K562 (cell line): ENCODE measurements around the gene POLRMT. TPM values are rescaled to one million over a fixed set of nuclear protein-coding genes. Genes with fewer than 3 reads are reported as not detected.

ENCODE experiments used
- ATAC-seq: fragments of 200-7000 bp; cut with Tn5 transposase; 3 replicates; pipeline ENCODE4 v1.9.1; 2020; ENCODE audit warnings: moderate library complexity
- BruUV-seq: library from RNA; stranded (reverse); fragments of 400-500 nt; replicated peaks from 2 replicates; lab custom pipeline; 2021; lab: Mats Ljungman, UMichigan
- CTCF ChIA-PET: fragments of 300-600 bp; formaldehyde crosslinking; extraction: SDS; loops from one replicate; lab custom pipeline; 2021; ENCODE audit warnings: low intra/inter-chr PET ratio; lab: Yijun Ruan, JAX
- POLR2A ChIA-PET: fragments of 300-600, 350-650 bp; sonication (Branson Sonifier 250); formaldehyde crosslinking; extraction: SDS; loops from one replicate; lab custom pipeline; 2021; ENCODE audit warnings: antibody characterized with exemption, inconsistent platforms; lab: Yijun Ruan, JAX
- DNase-seq, 4 experiments: peaks; one replicate each; pipeline versions ENCODE4 v3.0.0 to v3.0.0-alpha.2; 2011 to 2018; ENCODE audit warnings: low spot score in 3 of 4, mixed read lengths in 3 of 4; ENCODE audit errors: extremely low read depth in 1 of 4
- FAIRE-seq: peaks from 2 replicates; lab custom pipeline; 2011; peaks lifted over from hg19 to GRCh38; lab: Jason Lieb, UNC
- H2AFZ ChIP-seq: 2 replicates; pipeline ENCODE4 v1.6.0; 2011; ENCODE audit warnings: low read depth, low read length, control low read depth, inconsistent platforms
- H3K27ac ChIP-seq: fragments of 200-600 bp; 3 replicates; pipeline ENCODE4 v1.8.0; 2011; ENCODE audit warnings: low read depth, mild to moderate bottlenecking, control low read depth, inconsistent platforms, low read length, moderate library complexity, mixed read lengths; ENCODE audit errors: extremely low read depth
- H3K27me3 ChIP-seq, 2 experiments: fragments of 300-600 bp in 1 of 2; 2 replicates in 1 of 2; 3 replicates in 1 of 2; pipeline versions ENCODE4 v1.6.0 to v1.8.0; 2011; ENCODE audit warnings: inconsistent platforms in 2 of 2, low read length in 2 of 2, mild to moderate bottlenecking in 1 of 2, mixed read lengths in 1 of 2, moderate library complexity in 1 of 2; ENCODE audit not compliant: control insufficient read depth in 2 of 2, insufficient read depth in 2 of 2
- H3K36me3 ChIP-seq: fragments of 300-600 bp; 3 replicates; pipeline ENCODE4 v1.8.0; 2011; ENCODE audit warnings: mild to moderate bottlenecking, low read length, inconsistent platforms; ENCODE audit not compliant: control insufficient read depth, insufficient read depth
- H3K4me1 ChIP-seq, 2 experiments: fragments of 200-600 bp in 1 of 2; replicated peaks in 1 of 2; 2 replicates in 1 of 2; 3 replicates in 1 of 2; pipeline versions ENCODE4 v1.5.1 to v1.8.0; 2011; ENCODE audit warnings: inconsistent platforms in 2 of 2, low read length in 2 of 2, mild to moderate bottlenecking in 1 of 2, mixed read lengths in 1 of 2, moderate library complexity in 1 of 2; ENCODE audit not compliant: control insufficient read depth in 2 of 2, insufficient read depth in 2 of 2
- H3K4me2 ChIP-seq: 2 replicates; pipeline ENCODE4 v1.6.1; 2011; ENCODE audit warnings: low read length, control low read depth, inconsistent platforms, mixed read lengths; ENCODE audit not compliant: insufficient read depth
- H3K4me3 ChIP-seq: fragments of 200-600 bp; sonication (generic), shearing (Covaris generic); 2 replicates; pipeline ENCODE4 v1.5.1; 2016; ENCODE audit warnings: control low read depth, inconsistent platforms
- H3K79me2 ChIP-seq: fragments of 200-600 bp; 3 replicates; pipeline ENCODE4 v1.8.0; 2011; ENCODE audit warnings: low read length, inconsistent platforms; ENCODE audit not compliant: control insufficient read depth, insufficient read depth
- H3K9ac ChIP-seq, 2 experiments: 2 replicates each; pipeline versions ENCODE4 v1.6.0 to v1.6.1; 2011; ENCODE audit warnings: low read depth in 2 of 2, low read length in 2 of 2, control low read depth in 1 of 2, inconsistent platforms in 1 of 2, mild to moderate bottlenecking in 1 of 2, mixed read lengths in 1 of 2; ENCODE audit not compliant: insufficient read depth in 1 of 2
- H3K9me1 ChIP-seq: one replicate; pipeline ENCODE4 v1.6.0; 2011; ENCODE audit warnings: inconsistent platforms, mild to moderate bottlenecking, low read length, moderate library complexity; ENCODE audit not compliant: control insufficient read depth, insufficient read depth
- H3K9me3 ChIP-seq: replicated peaks from 2 replicates; pipeline ENCODE4 v1.5.1; 2011; ENCODE audit warnings: low read depth, low read length, inconsistent platforms; ENCODE audit not compliant: control insufficient read depth, insufficient read depth
- H4K20me1 ChIP-seq: replicated peaks from 2 replicates; pipeline ENCODE4 v1.6.1; 2011; ENCODE audit warnings: low read length, inconsistent platforms, mixed read lengths; ENCODE audit not compliant: control insufficient read depth, insufficient read depth
- CBX3 ChIP-seq, 2 experiments: IDR thresholded peaks; 1 replicate in 1 of 2; 2 replicates in 1 of 2; pipeline ENCODE4 v1.6.1; 2012; ENCODE audit warnings: inconsistent platforms in 2 of 2, low read length in 2 of 2, borderline replicate concordance in 1 of 2, control low read depth in 1 of 2
- POLR2G ChIP-seq: fragments of 200-400 bp; formaldehyde crosslinking; IDR thresholded peaks from 2 replicates; pipeline ENCODE4 v1.6.1; 2017; ENCODE audit warnings: low read depth, mild to moderate bottlenecking, antibody characterized with exemption, low read length, moderate library complexity
- RBFOX2 ChIP-seq: fragments of 200-400 bp; formaldehyde crosslinking; IDR thresholded peaks from 2 replicates; pipeline ENCODE4 v1.6.1; 2017; ENCODE audit warnings: low read depth, mild to moderate bottlenecking, low read length, moderate library complexity
- RBM22 ChIP-seq: fragments of 200-400 bp; formaldehyde crosslinking; IDR thresholded peaks from 2 replicates; pipeline ENCODE4 v1.6.1; 2018; ENCODE audit warnings: low read length, low read depth; ENCODE audit not compliant: poor library complexity, severe bottlenecking
- ZNF311 ChIP-seq: fragments of 250-450 bp; sonication (Bioruptor Pico); IDR thresholded peaks from 2 replicates; pipeline ENCODE4 v1.4.0; 2020; ENCODE audit warnings: mild to moderate bottlenecking, moderate library complexity
- WGBS: fragments of 100-300 bp; shearing (Covaris generic); methylation state at CpG from one replicate; pipeline ENCODE4 v1.1.6; 2016; ENCODE audit warnings: low coverage, mixed read lengths; ENCODE audit not compliant: insufficient coverage; ENCODE audit errors: missing lambda C conversion rate; 5-methylcytosine and 5-hydroxymethylcytosine counted together
- in situ Hi-C: fragments of 300-500 bp; cut with MboI; formaldehyde crosslinking; loops from 4 replicates; pipeline ENCODE4 v1.15.0; 2018; ENCODE audit warnings: inconsistent platforms, mixed read lengths
- intact Hi-C: fragments of 100-400 bp; cut with micrococcal nuclease; formaldehyde crosslinking; loops from 2 replicates; pipeline ENCODE4 v1.14.2; 2022
- polyA plus RNA-seq, 8 experiments: library from polyadenylated mRNA; depleted of rRNA in 4 of 8; stranded (reverse) in 5 of 8; unstranded in 3 of 8; fragments of >200 nt; fragmentation: Nextera tagmentation in 2 of 8; fragmentation: Illumina TruSeq in 1 of 8; extraction: Ambion mirVana in 2 of 8; extraction: Trizol in 1 of 8; gene quantifications; 2 replicates each; pipeline versions ENCODE4 v1.2.1 to v1.2.3, GENCODE V29; 2011 to 2014; ENCODE audit warnings: inconsistent platforms in 1 of 8, missing spikeins in 1 of 8
- total RNA-seq, 7 experiments: library from RNA; depleted of rRNA in 6 of 7; stranded (reverse); fragments of >200 nt in 6 of 7; fragmentation: Illumina TruSeq in 2 of 7; extraction: Trizol in 2 of 7; gene quantifications; 2 replicates each; pipeline versions ENCODE4 v1.2.1 to v1.2.3, GENCODE V29; 2011 to 2021; ENCODE audit warnings: low replicate concordance in 1 of 7
- TF ChIP-seq, protein P1 (sequence below): fragments of 450-650 bp; IDR thresholded peaks from 2 replicates; pipeline ENCODE4 v1.6.1; 2016; ENCODE audit warnings: low read depth

POLRMT gene
- total and polyA plus RNA-seq, 9 of the 15 experiments (the other 6 are each of a cell fraction or from before 2014, with no cell fraction given), result 30.3 to 144 (median 68.0) TPM

DNA sequence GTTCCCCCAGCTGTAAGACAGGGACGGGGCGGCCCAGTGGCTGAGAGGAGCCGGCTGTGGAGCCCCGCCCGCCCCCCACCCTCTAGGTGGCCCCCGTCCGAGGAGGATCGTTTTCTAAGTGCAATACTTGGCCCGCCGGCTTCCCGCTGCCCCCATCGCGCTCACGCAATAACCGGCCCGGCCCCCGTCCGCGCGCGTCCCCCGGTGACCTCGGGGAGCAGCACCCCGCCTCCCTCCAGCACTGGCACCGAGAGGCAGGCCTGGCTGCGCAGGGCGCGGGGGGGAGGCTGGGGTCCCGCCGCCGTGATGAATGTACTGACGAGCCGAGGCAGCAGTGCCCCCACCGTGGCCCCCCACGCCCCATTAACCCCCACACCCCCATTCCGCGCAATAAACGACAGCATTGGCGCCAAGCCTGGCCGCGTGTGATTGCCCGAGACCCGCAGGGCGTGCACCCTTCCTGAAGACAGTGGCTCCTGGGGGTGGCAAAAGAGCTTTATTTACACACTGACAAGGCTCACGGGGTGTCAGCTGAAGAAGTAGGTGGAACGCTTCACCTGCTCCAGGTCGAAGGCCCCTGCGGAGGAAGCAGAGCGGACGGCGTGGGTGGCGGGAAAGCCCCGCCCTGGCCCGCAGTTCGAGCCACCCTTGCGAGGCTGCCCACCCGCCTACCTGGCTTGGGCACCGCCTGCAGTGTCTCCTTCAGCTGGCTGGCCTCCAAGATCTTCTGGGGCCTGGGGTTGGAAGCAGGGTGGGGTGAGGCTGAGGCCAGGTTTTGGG, 16.4 kb downstream of the POLRMT start:
- Histone ChIP-seq H3K9me3 (no peaks in the 10 kb centered on the region; the same call in 1 of the 2 replicates), H3K9me1 (no peaks in the 10 kb centered on the region), H4K20me1 (no peaks in the 10 kb centered on the region), H3K27me3 (no peaks in the 10 kb centered on the region), H3K4me2 (no peak overlapping the region), H3K4me1 (peaks cover 0 to 17% of the 10 kb centered on the region in 2 experiments; a peak in 2 of 5 replicates), H2AFZ (no peak overlapping the region), H3K4me3 (no peak overlapping the region), H3K27ac (no peak overlapping the region), H3K79me2 (no peaks in the 10 kb centered on the region), H3K9ac (no peak overlapping the region), H3K36me3 (peaks cover 72% of the 10 kb centered on the region; the same call in 2 of the 3 replicates)
- FAIRE-seq (no peak), DNase-seq (no peak), ATAC-seq (no peak)
- 93% methylated on average over 13 of the region's 58 CpGs for WGBS
- BruUV-seq, result no TSS peak
- TF ChIP-seq, protein P1, sequence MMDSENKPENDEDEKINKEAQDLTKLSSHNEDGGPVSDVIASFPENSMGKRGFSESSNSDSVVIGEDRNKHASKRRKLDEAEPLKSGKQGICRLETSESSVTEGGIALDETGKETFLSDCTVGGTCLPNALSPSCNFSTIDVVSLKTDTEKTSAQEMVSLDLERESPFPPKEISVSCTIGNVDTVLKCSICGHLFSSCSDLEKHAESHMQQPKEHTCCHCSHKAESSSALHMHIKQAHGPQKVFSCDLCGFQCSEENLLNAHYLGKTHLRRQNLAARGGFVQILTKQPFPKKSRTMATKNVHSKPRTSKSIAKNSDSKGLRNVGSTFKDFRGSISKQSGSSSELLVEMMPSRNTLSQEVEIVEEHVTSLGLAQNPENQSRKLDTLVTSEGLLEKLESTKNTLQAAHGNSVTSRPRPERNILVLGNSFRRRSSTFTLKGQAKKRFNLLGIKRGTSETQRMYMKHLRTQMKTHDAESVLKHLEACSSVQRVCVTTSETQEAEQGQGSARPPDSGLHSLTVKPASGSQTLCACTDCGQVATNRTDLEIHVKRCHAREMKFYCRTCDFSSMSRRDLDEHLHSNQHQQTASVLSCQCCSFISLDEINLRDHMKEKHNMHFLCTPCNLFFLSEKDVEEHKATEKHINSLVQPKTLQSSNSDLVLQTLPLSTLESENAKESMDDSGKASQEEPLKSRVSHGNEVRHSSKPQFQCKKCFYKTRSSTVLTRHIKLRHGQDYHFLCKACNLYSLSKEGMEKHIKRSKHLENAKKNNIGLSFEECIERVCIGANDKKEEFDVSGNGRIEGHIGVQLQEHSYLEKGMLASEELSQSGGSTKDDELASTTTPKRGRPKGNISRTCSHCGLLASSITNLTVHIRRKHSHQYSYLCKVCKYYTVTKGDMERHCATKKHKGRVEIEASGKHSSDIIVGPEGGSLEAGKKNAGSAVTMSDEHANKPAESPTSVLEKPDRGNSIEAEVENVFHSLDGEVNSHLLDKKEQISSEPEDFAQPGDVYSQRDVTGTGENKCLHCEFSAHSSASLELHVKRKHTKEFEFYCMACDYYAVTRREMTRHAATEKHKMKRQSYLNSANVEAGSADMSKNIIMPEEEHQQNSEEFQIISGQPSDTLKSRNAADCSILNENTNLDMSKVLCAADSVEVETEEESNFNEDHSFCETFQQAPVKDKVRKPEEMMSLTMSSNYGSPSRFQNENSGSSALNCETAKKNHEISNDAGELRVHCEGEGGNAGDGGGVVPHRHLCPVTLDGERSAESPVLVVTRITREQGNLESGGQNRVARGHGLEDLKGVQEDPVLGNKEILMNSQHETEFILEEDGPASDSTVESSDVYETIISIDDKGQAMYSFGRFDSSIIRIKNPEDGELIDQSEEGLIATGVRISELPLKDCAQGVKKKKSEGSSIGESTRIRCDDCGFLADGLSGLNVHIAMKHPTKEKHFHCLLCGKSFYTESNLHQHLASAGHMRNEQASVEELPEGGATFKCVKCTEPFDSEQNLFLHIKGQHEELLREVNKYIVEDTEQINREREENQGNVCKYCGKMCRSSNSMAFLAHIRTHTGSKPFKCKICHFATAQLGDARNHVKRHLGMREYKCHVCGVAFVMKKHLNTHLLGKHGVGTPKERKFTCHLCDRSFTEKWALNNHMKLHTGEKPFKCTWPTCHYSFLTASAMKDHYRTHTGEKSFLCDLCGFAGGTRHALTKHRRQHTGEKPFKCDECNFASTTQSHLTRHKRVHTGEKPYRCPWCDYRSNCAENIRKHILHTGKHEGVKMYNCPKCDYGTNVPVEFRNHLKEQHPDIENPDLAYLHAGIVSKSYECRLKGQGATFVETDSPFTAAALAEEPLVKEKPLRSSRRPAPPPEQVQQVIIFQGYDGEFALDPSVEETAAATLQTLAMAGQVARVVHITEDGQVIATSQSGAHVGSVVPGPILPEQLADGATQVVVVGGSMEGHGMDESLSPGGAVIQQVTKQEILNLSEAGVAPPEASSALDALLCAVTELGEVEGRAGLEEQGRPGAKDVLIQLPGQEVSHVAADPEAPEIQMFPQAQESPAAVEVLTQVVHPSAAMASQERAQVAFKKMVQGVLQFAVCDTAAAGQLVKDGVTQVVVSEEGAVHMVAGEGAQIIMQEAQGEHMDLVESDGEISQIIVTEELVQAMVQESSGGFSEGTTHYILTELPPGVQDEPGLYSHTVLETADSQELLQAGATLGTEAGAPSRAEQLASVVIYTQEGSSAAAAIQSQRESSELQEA, result no peak
- TF ChIP-seq POLR2G (peak; percentile 44), CBX3 (IDR thresholded peaks at IDR 0.05; ENCODE audit: borderline replicate concordance in 1 of 2, low read length in 2 of 2) (no peak), RBM22 (peak; percentile 34), ZNF311 (no peak), RBFOX2 (peak; percentile 28; the same call in 1 of the 2 replicates)
- CTCF ChIA-PET, result no interaction called here
- in situ Hi-C loops, result no loop called here
- POLR2A ChIA-PET, result no interaction called here
- intact Hi-C loops, result no loop called here
